ENCODE data around the gene OSCP1.

GRCh38 chr1:36482724-36483388, 32.6 kb upstream of the OSCP1 start, which contains the start of gene CSF3R:
- no peak for TF ChIP-seq CTCF (conservative IDR thresholded peaks at IDR 0.05)
- no peak for TF ChIP-seq ZFX (IDR thresholded peaks at IDR 0.05)
